Right renal pelvis (tissue), 4 donors: ENCODE measurements around the gene ANKRD11. TPM values are rescaled to one million over a fixed set of nuclear protein-coding genes. Genes with fewer than 3 reads are reported as not detected.

Source experiments
- DNase-seq, 4 donors: peaks; one replicate each; pipeline ENCODE4 v3.0.0-alpha.2; 2013; ENCODE audit warnings: low read depth in 4 of 4, low spot score in 3 of 4, missing footprints in 1 of 4
- polyA plus RNA-seq, 4 donors: library from polyadenylated mRNA; unstranded; fragments of 120-200 nt; gene quantifications; one replicate each; pipeline ENCODE4 v1.2.1, GENCODE V29; 2013; ENCODE audit not compliant: insufficient read length in 4 of 4

The ANKRD11 gene
- polyA plus RNA-seq, 4 donors = 90.2 to 101 (median 96.6) TPM

DNA sequence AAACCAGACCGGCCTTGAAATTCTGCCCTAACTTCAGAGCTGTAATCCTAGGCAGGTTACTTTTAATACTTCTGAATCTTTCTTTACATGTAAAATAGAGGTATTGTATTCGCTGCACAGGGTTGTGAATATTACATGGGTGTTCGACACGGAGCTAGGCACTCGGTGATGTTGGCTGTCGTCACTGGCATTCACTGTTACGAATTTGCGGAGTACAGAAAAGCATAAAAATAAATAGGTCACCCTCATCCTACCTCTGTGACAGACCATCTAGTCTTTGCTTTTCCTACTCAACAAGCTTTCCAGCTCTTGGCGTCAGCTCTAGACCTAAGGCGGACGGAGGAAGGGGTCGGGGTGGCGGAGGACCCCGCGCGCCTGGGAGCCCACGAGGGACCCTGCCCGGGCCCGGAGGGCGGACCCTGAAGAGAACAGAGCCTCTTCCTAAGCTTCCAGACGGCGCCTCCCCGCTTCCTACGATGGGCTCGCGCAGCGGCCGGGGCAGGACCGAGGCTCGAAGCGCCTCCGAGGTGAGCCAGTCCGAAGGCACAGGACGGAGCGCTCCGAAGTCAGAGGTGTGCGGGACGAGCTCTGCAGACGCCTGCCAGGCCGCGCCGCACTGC, 17.0 kb upstream of the ANKRD11 start:
- DNase-seq = no peak

DNA sequence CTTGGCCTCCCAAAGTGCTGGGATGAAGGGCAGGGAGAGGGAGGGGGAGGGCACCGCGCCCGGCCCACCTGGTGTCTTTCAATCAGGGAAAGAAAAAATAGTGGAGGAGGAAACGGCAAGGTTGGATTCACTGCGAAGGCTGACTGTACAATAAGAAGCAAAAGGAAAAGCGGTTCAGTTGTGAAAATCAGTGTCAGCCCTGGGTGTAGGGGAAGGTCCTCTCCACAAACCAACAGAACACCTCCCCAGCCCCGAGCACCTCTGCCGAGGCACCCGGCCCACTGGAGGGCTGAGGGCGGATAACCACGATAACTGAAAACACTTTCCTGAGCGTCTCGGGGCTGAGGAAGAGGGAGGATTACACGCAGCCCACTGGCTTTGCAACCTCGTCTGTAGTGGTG, 16.4 kb upstream of the ANKRD11 start:
- DNase-seq = no peak

DNA sequence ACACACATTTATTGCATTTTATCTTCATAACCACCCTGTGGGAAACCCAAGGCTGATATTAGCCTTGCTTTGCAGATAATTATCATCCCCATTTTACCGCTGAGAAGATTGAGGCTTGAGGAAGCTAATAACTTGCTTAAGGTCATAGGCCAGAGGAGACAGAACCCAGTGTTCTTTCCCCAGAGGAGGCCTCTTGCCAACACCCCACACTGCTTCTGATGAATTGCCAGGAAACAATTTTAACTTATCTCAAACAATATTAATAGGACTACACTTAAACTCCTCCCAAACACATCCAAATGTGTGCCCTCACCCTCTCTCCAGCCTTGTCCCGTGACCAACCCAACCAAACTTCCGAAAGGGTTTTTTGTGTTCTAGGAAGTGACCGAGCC, 15.7 kb upstream of the ANKRD11 start:
- DNase-seq = no peak

DNA sequence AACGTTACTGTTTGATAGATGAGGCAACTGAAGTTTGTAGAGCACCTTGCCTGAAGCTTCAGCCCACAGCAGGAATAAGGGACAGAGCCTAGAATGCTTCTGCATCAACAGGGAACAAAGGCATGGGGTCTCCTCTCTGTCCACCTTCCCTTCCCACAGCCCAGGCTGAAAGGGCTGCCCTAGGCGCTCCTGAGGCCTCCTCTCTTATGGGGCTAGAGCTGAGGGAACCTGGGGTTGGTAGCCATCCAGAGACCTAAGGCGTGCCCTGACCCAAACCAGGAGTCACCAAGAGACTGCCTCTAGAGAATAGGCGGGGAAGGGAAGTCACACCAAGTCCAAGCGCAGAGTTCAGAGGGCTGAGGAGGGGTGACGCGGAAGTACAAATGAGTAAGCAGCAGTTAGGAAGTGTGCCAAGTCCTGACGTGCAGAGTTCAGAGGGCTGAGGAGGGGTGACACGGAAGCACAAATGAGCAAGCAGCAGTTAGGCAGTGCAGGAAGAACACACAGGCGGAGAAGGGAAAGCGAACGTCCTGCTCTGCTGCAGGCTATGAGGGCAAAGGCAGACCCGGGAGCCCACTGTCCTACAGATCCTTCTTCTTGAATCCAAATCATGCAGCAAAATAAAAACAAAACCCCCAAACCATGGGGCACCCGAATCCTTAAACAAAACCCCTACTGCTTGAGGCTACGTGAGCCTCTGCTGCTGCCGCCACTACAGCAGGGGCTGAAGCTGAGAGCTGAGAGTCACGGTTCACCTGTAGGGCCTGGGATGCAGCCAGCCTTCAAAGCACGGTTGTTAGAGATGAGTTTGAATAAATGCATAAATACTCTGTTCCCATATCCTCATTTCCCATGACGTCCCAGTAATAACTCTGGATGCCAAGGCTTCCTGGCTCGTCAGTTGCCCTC, 15.1 kb upstream of the ANKRD11 start:
- peak in 1 of 4 donors; percentile 80 for DNase-seq

DNA sequence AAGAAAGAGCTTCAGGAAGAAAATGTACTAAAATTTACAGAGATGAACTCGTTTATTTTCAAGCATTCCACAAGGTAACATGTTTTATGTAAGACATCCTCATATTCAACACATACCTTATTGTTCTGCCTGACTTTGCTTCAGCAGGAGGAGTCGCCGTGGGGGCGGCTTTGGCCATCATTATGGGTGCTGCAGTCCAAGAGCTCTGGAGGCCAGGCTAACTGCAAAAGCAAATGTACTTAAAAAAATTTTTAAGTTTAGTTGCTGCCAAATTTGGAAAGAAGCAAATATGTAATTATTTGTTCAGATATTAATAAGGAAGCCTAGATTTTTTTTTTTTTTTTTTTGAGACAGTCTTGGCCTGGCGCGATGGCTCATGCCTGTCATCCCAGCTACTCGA, 13.7 kb upstream of the ANKRD11 start:
- no peak for DNase-seq

DNA sequence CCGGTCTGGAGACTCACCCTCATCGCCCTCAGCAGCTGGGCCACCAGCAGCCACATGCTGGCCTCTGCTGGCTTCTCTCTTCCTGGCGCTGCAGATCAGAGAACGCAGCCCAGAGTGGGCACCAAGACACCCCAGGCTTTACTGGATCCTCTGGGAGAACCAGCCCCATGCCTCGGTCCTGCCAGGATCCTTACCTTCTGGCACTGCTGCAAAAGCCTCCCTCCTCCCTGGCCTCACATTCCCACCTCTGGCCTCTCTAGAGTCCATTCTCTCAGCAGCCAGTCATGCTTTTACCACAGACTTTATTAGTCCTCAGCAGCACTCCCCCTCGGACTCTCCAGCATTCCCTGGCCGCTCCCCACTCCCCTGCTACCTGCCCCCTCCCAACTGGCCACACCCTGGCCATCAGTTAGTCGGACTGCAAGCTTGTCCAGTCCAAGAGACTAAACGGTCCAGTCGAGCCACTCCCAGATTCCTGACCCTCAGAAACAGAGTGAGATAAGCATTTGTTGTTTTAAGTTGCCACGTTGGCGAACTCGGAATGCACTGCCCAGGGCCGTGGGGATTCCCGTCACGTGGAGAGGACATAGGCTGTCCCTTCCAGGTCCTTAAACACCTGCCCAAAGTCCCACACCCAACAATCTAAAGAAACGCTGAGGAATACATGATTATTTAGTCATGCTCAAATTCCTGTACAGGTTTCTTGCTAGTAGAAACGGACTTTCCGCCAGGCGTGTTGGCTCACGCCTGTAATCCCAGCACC, 11.9 kb upstream of the ANKRD11 start:
- no peak for DNase-seq

DNA sequence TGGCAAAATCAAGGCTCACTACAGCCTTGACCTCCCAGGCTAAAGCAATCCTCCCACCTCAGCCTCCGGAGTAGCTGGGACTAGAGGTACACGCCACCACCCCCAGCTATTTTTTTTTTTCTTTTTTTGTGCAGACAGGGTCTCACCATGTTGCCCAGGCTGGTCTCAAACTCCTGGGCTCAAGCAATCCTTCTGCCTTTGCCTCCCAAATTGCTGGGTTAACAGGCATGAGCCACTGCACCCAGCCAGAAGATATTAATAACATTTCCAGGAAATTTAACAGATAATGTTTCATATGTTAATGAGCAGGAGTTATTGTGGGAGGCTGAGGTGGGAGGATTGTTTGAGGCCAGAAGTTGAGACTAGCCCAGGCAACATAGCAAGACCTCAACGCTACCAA, 9.4 kb upstream of the ANKRD11 start:
- no peak for DNase-seq

DNA sequence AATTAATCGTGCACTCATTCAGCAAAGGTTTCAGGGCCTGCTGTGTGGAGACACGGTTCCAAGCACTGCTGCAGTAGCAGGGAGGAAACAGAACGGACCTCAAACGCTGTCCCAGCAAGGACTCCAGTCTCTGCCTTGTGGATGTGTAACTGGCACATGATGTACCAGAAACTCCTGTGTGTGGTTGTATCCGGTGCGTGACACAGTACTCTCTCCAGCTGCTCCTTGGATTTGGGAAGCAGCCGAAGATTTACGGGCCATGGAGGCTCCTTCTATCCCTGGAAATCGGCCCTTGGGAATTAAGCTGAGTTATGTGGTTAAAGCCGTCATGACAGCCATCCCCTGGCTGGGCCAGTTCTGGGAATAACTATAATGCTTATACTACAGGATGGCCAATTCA, 8.5 kb upstream of the ANKRD11 start:
- DNase-seq = no peak

DNA sequence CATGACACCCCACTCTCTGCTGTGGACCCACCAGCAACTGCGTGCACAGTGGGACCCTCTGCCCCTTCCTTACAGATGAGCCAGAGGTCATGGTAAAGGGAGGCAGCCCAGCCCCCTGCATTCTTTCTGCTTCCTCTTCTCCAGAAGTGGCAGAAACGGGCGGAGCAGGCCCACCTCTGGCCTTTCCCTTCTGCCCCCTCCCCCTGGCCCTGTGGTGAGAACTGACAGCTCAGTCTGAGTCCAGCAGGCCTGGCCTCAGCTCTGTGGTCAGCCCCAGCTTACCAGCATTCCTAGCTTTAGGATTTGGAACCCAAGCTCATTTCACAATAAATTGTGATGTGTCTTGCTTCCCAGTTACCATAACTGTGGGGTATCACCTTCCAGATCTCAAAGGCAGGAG, 4.8 kb upstream of the ANKRD11 start:
- no peak for DNase-seq

DNA sequence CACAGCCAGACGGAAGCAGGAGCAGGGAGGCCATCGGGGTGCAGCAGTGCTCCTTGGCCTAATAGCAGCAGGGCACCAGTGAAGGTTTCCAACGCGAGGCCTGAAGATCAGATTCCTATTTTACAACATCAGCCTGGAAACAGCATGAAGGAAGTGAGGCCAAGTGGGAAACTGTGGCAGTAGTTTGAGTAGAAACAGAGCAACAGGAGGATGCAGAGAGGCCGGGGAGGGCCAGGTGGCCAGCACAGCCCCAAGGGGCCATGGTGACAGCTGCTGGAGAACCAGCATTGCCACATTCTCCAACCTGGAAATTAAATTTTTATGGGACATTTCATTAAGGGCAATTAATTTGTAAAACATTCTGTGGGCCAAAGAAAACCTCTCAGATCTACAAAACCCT, 3.4 kb upstream of the ANKRD11 start:
- no peak for DNase-seq

DNA sequence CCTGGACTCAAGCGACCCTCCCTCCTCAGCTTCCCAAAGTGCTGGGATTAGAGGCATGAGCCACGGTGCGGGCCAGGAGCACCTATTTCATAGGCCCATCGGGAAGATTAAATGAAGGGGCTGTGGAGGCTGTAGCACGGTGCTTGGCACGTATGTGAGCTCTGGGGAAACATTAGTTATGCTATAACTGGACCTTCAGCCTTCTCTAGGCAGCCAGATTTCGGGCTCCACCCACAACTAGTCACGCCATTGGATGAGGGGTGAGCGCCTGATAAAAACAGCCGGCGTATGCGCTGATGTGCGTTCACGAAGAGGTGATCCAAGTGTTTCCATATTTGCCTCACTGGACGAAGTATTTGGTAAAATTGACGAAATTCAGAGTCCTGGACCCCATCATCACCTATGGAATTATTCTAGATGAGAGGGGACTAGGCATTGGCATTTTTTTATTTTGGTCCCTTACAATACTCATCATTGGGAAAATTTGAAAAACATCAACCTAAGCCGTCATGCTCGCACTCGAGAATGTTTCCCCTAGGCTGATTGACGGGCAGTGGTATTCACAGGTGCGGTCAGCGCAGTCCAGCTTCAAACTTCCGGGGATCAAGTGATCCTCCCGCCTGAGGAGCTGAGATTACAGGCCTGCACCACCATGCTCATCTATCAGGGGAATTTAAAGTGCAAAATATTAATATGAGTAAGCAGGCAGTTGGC, 1.8 kb upstream of the ANKRD11 start:
- no peak for DNase-seq

DNA sequence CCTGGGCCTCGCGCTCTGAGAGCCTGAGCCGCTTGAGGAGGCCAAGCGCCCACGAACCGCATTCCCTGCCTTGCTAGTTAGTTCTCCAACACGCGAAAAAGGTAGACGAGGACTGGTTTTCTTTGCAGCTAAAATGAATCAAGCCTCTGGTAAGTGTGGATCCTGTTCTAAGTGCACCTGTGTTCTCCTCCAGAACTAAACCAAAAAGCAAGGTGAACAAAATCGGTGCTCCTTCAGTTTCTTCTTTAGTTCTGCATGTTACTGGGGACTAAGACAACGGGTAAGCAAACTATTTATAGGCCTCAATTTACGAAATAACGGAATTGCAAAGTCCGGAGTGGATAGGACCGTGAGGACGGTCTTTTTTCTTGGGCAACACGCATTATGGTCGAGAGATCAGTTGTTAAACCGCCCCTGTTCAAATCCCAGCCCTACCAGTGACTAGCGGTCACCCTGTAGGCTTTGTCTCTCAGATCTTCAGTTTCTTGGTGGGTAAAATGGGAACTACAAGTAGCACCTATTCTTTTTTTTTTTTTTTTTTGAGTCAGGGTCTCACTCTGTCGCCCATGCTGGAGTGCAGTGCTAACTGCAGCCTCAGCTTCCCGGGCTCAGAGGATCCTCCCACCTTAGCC, 993 bp upstream of the ANKRD11 start:
- no peak for DNase-seq

DNA sequence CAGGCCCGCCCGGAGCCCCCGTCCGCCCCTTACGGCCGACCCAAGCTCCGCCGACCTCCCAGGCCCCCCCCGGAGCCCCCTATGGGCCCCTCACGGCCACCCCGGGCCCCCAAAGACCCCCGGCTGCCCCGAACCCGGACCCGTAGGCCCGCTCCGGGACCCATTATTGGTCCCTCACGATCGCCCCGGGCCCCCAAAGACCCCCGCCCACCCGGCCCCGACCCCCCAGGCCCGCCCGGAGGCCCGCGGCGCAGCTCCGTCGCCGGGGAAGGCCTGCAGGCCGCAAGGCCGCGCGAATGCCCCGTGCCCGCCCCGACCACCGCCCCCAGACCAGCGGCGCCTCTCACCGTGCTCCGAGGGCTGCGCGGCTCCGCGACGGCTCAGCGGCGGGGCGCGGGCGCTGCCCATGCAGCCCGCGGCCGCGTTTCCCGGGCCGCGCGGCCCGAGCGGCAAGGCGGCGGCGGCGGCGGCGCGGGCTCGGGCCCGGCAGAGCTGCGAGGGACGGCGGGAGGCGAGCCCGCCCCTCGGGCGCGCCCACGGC, 393 bp downstream of the ANKRD11 start:
- DNase-seq = no peak

DNA sequence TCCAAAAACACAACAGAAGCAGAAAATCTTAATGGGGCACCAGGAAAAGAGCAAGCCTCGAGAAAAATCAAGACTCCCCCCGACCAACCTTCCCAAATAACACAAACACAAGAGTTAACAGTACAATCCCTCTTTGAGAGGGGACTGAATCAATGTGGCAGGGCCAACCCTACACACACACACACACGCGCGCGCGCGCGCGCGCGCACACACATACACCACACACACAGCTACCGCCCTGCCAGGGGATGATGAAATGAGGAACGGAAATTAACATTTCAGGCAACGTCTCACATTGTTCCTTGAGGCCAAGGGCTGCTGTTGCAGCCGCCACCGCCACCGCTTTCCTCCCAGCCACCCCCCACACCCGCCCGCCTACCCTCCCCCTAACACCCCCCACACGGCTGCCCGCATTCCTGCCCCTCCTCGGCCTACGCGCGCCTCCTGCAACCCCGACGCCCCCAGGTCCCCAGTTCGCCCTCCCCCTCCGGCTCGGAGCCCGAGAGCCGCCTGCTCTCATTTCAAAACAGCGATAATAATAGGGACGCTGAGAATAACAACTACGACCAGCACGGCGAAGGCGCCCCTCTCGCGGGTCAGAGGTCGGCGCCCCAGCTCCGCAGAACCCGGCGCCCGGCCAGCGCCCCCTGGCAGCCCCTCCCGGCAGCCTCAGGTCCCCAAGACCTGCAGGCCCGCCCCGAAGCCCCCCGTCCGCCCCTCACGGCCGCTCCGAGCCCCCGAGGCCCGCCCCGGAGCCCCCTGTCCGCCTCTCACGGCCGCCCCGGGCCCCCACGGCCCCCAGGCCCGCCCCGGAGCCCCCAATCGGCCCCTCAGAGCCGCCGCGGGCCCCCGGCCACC, 1.1 kb downstream of the ANKRD11 start:
- peak in 2 of 4 donors; percentile 67 to 84 for DNase-seq

DNA sequence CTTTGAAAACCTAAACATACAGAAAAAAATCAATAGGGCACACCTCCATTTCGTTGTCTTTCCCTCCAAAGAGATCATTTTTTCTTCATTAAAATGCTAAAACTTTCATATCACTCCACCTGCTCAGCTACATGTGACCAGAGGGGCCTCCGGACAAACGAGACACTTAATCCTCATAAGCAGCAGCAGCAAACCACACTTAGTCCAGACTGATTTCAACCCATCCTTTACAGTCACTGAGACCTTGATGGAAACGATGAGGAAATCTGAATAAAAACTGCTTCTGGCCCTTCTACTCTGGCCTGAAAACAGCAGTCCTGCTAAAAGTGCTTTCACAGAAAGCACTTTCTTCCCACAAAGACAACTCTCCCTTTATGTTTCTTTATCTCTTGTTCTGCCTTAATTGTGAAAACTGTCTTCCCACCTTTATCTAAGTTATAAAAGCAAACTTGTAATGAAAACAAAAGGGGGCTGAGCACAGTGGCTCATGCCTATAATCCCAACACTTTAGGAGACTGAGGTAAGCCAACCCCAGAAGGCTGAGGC, 4.6 kb downstream of the ANKRD11 start:
- no peak for DNase-seq

DNA sequence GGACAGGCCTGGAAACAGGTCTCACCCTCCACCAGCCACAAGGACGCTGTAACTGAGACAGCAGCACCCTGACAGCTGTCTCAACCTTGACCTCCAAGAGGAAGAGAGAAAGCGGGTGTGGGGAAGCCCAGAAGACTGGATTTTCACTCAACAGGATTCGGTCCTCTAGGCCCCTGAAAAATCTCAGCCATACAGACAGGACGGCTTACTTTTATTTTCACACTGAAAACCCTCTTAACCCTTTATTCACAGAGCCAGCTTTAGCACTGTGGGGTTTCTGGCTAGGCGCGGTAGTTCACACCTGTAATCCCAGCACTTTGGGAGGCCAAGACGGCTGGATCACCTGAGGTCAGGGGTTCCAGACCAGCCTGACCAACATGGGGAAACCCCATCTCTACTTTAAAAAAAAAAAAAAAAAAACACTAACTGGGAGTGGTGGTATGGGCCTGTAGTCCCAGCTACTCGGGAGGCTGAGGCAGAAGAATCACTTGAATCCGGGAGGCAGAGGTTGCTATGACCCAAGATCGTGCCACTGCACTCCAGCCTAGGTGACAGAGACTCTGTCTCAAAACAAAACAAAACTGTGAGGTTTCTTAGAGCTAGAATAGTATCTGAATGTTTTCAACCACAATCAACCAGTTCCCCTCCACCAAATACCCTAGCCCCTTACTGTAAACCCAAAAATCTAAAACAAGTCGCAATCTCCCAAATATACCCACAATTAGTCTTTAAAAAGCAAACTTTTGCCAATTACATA, 5.3 kb downstream of the ANKRD11 start:
- DNase-seq = no peak

DNA sequence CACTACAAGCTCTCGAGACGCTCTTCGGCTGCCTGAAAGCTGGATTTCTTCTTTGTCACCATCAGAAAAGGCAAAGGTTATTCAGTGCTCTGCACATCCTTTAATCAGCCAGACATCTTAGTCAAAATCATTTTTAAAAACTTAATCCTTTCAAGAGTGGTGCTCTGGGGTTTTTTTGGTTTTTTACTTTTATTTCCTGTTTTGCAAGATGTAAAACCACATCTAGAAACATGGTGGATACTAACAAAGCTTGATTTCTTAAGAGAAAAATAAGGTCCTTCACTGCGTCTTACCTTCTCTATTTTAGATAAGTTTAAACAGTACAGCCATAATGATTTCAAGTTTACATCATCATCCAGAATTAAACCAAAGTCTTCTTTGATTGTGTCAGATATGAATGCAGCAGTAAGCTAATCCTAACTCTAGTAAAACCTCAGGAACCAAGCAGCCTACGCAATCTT, 6.3 kb downstream of the ANKRD11 start:
- no peak for DNase-seq

DNA sequence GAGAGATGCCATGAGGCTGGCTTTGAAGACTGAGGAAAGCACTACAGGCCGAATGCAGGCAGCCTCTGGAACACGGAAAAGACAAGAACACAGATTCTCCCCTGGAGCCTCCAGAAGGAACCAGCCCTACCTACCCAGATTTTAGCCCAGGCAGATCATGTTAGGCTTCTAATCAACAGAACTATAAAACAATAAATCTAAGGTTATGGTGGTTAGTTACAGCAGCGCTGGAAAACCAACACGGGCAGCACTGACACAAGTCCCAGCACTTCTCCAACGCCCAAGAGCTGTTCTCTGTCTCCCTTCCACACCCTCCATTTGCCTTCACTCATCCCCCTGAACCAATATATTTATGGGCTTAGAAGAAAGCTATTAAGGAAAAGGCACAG, 7.5 kb downstream of the ANKRD11 start:
- no peak for DNase-seq
